ENCODE measurements around the gene SHLD1.

The SHLD1 gene

DNA sequence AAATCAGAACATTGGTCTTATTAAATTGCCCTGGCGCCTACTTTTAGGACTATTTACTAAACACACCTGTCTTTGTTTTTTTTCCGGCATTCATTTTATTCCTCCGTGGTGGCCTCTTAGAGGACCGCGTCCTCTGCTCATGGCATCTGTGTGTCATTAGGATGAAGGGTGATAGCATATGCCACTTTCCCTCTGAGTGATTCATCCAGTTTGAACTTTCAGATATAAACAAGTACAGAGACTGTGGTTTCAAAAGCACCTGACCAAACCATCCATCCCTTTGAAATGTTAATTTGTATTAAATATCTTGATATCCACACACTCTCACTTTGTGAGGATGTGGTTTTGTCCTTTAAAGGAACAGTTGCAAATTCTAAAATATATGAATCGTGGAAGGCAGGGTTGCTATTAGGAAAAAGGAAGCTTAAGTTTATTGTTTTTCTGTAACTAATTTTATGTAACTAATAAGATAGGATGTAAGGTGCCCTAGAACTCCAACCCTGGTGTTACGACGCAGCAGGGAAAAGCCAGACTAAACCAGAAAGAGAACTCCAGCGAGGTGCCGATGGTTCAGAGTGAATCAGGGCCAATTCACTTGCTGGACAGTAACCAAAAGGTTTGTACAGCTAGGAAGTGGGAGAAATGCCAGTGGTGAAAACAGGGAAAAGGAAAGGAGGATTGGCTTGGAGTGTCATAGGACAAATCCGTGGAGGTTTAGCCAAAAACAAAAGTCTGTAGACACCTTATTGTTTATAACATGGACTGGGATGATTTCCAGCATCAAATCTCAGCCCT lies 98.7 kb downstream of the SHLD1 start:
- Histone ChIP-seq H3K27ac (no peak overlapping the region), H3K36me3 (ENCODE audit: control insufficient read depth, insufficient read depth, low read length) (no peaks in the 10 kb centered on the region), H2AFZ (no peak overlapping the region), H3K4me3 (ENCODE audit: low read depth, low read length) (no peak overlapping the region), H3K4me2 (ENCODE audit: low read length) (no peak overlapping the region), H3K4me1 (no peaks in the 10 kb centered on the region), H3K9me3 (ENCODE audit: control insufficient read depth, low read length) (no peaks in the 10 kb centered on the region), H3K27me3 (ENCODE audit: control insufficient read depth, insufficient read depth, low read length) (no peaks in the 10 kb centered on the region), H3K79me2 (no peaks in the 10 kb centered on the region), H3K9ac (no peak overlapping the region)
- TF ChIP-seq, protein P1, sequence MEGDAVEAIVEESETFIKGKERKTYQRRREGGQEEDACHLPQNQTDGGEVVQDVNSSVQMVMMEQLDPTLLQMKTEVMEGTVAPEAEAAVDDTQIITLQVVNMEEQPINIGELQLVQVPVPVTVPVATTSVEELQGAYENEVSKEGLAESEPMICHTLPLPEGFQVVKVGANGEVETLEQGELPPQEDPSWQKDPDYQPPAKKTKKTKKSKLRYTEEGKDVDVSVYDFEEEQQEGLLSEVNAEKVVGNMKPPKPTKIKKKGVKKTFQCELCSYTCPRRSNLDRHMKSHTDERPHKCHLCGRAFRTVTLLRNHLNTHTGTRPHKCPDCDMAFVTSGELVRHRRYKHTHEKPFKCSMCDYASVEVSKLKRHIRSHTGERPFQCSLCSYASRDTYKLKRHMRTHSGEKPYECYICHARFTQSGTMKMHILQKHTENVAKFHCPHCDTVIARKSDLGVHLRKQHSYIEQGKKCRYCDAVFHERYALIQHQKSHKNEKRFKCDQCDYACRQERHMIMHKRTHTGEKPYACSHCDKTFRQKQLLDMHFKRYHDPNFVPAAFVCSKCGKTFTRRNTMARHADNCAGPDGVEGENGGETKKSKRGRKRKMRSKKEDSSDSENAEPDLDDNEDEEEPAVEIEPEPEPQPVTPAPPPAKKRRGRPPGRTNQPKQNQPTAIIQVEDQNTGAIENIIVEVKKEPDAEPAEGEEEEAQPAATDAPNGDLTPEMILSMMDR (IDR thresholded peaks at IDR 0.05), result no peak

DNA sequence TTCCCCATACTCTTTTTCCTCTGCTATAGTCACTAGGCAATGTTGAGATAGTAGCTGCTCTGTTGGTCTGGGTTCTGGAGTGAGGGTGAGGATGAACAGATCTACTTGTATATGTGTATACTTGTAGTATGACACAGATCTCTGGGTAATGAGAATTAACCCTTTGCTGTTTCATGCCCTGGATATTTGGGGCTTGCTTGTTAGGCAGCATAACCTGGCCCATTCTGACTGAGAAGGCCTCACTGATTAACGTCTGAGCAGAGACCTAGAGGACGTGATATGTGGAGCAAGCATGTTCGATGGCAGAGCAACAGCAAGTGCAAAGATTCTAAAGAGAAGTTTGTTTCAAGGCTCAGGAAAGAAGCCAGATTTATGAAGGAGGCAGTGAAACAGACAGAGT lies 105.7 kb downstream of the SHLD1 start:
- no peaks in the 10 kb centered on the region for H3K36me3 ChIP-seq (ENCODE audit: control insufficient read depth, insufficient read depth, low read length)
- no peak overlapping the region for H3K4me3 ChIP-seq (ENCODE audit: low read depth, low read length)
- no peak overlapping the region for H3K4me2 ChIP-seq (ENCODE audit: low read length)
- TF ChIP-seq, protein P1 (IDR thresholded peaks at IDR 0.05), result no peak
- H3K9ac ChIP-seq, result no peak overlapping the region
- no peak overlapping the region for H3K27ac ChIP-seq
- H3K9me3 ChIP-seq (ENCODE audit: control insufficient read depth, low read length), result no peaks in the 10 kb centered on the region
- no peaks in the 10 kb centered on the region for H3K79me2 ChIP-seq
- H3K4me1 ChIP-seq, result no peaks in the 10 kb centered on the region
- H2AFZ ChIP-seq, result no peak overlapping the region
- H3K27me3 ChIP-seq (ENCODE audit: control insufficient read depth, insufficient read depth, low read length), result no peaks in the 10 kb centered on the region

DNA sequence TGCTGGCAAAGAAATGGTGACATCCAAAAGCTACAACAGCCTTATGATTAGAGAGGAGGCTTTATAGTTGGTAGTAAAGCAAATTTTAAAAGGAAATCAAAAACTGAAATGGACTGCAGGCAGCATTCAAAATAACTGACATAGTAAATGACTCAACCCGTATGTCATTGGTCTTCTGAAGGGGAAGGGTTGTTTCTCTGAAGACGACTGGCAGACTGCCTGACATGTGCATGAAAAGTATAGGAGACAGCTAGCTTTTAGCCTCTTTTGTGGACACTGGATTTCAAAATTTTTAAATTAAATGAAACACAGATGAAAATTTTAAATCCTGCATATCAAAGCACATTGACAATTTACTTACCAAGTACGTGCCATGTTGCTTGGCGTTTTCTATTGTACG lies 109.4 kb downstream of the SHLD1 start:
- H3K27ac ChIP-seq, result no peak overlapping the region
- H3K27me3 ChIP-seq (ENCODE audit: control insufficient read depth, insufficient read depth, low read length), result no peaks in the 10 kb centered on the region
- no peaks in the 10 kb centered on the region for H3K9me3 ChIP-seq (ENCODE audit: control insufficient read depth, low read length)
- no peak overlapping the region for H3K9ac ChIP-seq
- H3K4me3 ChIP-seq (ENCODE audit: low read depth, low read length), result no peak overlapping the region
- no peaks in the 10 kb centered on the region for H3K4me1 ChIP-seq
- H3K36me3 ChIP-seq (ENCODE audit: control insufficient read depth, insufficient read depth, low read length), result no peaks in the 10 kb centered on the region
- H3K4me2 ChIP-seq (ENCODE audit: low read length), result no peak overlapping the region
- no peak overlapping the region for H2AFZ ChIP-seq
- H3K79me2 ChIP-seq, result no peaks in the 10 kb centered on the region
- TF ChIP-seq, protein P1 (IDR thresholded peaks at IDR 0.05), result no peak

DNA sequence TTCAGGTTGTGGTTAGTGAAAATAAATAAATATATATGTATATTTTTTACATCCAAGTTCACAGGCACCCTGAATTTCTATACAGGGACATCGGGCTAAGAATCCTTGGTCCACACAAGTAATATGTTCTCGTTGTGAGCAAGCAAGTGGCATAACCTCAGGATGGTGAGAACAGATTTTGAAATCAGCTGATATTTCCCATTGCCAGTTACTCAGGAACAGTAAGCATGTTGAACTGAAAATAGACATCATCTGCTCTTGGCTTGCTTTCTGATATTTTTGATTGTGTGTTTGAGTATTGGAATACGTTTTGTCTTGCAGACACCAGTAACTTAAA lies 112.5 kb downstream of the SHLD1 start:
- H3K4me3 ChIP-seq (ENCODE audit: low read depth, low read length), result no peak overlapping the region
- TF ChIP-seq, protein P1 (IDR thresholded peaks at IDR 0.05), result no peak

More for the DNA sequence above, 112.5 kb downstream of the SHLD1 start:
- H3K9ac ChIP-seq, result no peak overlapping the region
- H3K4me1 ChIP-seq, result no peaks in the 10 kb centered on the region
- no peak overlapping the region for H3K4me2 ChIP-seq (ENCODE audit: low read length)
- H3K27ac ChIP-seq, result no peak overlapping the region
- H3K9me3 ChIP-seq (ENCODE audit: control insufficient read depth, low read length), result no peaks in the 10 kb centered on the region
- H2AFZ ChIP-seq, result no peak overlapping the region
- H3K79me2 ChIP-seq, result no peaks in the 10 kb centered on the region
- no peaks in the 10 kb centered on the region for H3K36me3 ChIP-seq (ENCODE audit: control insufficient read depth, insufficient read depth, low read length)
- H3K27me3 ChIP-seq (ENCODE audit: control insufficient read depth, insufficient read depth, low read length), result no peaks in the 10 kb centered on the region

Measured in parathyroid adenoma (tissue), 2 donors.